DND-41 (cell line): ENCODE results near the gene MPV17L2.
A peak's percentile ranks its signal among the peaks of the same experiment; 100 is the strongest.

Experiments
- ATAC-seq: fragments of 200-7000 bp; cut with Tn5 transposase; 3 replicates; pipeline ENCODE4 v1.9.1; 2021; ENCODE audit warnings: low read depth; ENCODE audit not compliant: insufficient read depth
- DNase-seq: peaks from one replicate; pipeline ENCODE4 v3.0.0-alpha.2; 2020
- H2AFZ ChIP-seq: 2 replicates; pipeline ENCODE4 v1.6.0; 2012; ENCODE audit warnings: low read depth, low read length
- H3K27ac ChIP-seq: 2 replicates; pipeline ENCODE4 v1.5.1; 2012; ENCODE audit warnings: low read length, inconsistent platforms
- H3K27me3 ChIP-seq: fragments of 200-600 bp; sonication (generic); 2 replicates; pipeline ENCODE4 v1.6.0; 2012; ENCODE audit warnings: low read length, mild to moderate bottlenecking, inconsistent platforms; ENCODE audit not compliant: insufficient read depth, poor library complexity
- H3K36me3 ChIP-seq: 2 replicates; pipeline ENCODE4 v1.5.1; 2012; ENCODE audit warnings: low read length, inconsistent platforms; ENCODE audit not compliant: insufficient read depth
- H3K4me1 ChIP-seq: 2 replicates; pipeline ENCODE4 v1.5.1; 2012; ENCODE audit warnings: mild to moderate bottlenecking, low read length; ENCODE audit not compliant: insufficient read depth
- H3K4me2 ChIP-seq: 2 replicates; pipeline ENCODE4 v1.6.0; 2012; ENCODE audit warnings: mild to moderate bottlenecking, moderate library complexity, low read length, inconsistent platforms; ENCODE audit not compliant: insufficient read depth
- H3K4me3 ChIP-seq, 2 experiments: fragments of 200-600 bp in 1 of 2; shearing (Covaris generic) in 1 of 2; 2 replicates each; pipeline ENCODE4 v1.5.1; 2012 to 2016; ENCODE audit warnings: inconsistent platforms in 2 of 2, low read length in 2 of 2, mild to moderate bottlenecking in 2 of 2, low read depth in 1 of 2, moderate library complexity in 1 of 2
- H3K79me2 ChIP-seq: 2 replicates; pipeline ENCODE4 v1.6.0; 2012; ENCODE audit warnings: low read length, inconsistent platforms; ENCODE audit not compliant: insufficient read depth
- H3K9ac ChIP-seq: 2 replicates; pipeline ENCODE4 v1.6.0; 2012; ENCODE audit warnings: low read depth, mild to moderate bottlenecking, inconsistent platforms, low read length, moderate library complexity
- H3K9me3 ChIP-seq: 2 replicates; pipeline ENCODE4 v1.5.1; 2012; ENCODE audit warnings: low read length, moderate library complexity, mild to moderate bottlenecking, inconsistent platforms; ENCODE audit not compliant: insufficient read depth, severe bottlenecking
- H4K20me1 ChIP-seq: 2 replicates; pipeline ENCODE4 v1.6.0; 2012; ENCODE audit warnings: low read length; ENCODE audit not compliant: insufficient read depth
- EZH2 ChIP-seq: IDR thresholded peaks from 3 replicates; pipeline ENCODE4 v1.6.1; 2012; ENCODE audit warnings: borderline replicate concordance, low read depth, mild to moderate bottlenecking, moderate library complexity, low read length, inconsistent platforms; ENCODE audit not compliant: severe bottlenecking
- TF ChIP-seq, protein P1 (sequence below): IDR thresholded peaks from 2 replicates; pipeline ENCODE4 v1.5.1; 2012; ENCODE audit warnings: borderline replicate concordance, low read length, moderate library complexity, mild to moderate bottlenecking; ENCODE audit not compliant: poor library complexity, severe bottlenecking; ENCODE audit errors: extremely low read depth

Gene MPV17L2

DNA sequence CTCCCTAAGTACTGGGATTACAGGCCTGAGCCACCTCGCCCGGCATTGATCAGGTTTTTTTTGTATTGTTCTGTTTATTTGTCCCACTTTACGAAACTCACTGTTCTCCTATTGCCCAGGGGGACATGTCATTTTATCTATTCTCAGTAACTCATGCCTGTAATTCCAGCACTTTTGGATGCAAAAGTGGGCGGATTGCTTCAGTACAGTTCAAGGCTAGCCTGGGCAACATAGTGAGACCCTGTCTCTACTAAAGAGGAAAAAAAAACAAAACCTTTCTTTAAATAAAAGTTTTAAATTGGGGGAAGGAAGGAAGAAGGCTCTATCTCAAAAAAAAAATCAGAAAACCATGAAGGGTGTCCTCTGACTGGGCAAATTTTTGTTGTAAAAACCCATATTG is 2.7 kb upstream of the MPV17L2 start:
- Histone ChIP-seq H3K4me1 (peaks cover 26% of the 10 kb centered on the region), H3K9ac (no peak overlapping the region), H3K4me3 (no peak overlapping the region), H3K9me3 (no peaks in the 10 kb centered on the region), H2AFZ (no peak overlapping the region), H4K20me1 (0 out of 2 replicates have a peak, but pooled peaks cover 4% of the 10 kb centered on the region), H3K27me3 (no peaks in the 10 kb centered on the region), H3K4me2 (no peak overlapping the region), H3K27ac (no peak overlapping the region), H3K79me2 (peaks cover 10% of the 10 kb centered on the region), H3K36me3 (peaks cover 3% of the 10 kb centered on the region; the same call in 1 of the 2 replicates)
- DNase-seq = no peak
- ATAC-seq = no peak
- TF ChIP-seq, protein P1, sequence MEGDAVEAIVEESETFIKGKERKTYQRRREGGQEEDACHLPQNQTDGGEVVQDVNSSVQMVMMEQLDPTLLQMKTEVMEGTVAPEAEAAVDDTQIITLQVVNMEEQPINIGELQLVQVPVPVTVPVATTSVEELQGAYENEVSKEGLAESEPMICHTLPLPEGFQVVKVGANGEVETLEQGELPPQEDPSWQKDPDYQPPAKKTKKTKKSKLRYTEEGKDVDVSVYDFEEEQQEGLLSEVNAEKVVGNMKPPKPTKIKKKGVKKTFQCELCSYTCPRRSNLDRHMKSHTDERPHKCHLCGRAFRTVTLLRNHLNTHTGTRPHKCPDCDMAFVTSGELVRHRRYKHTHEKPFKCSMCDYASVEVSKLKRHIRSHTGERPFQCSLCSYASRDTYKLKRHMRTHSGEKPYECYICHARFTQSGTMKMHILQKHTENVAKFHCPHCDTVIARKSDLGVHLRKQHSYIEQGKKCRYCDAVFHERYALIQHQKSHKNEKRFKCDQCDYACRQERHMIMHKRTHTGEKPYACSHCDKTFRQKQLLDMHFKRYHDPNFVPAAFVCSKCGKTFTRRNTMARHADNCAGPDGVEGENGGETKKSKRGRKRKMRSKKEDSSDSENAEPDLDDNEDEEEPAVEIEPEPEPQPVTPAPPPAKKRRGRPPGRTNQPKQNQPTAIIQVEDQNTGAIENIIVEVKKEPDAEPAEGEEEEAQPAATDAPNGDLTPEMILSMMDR = no peak
- TF ChIP-seq EZH2 = no peak

DNA sequence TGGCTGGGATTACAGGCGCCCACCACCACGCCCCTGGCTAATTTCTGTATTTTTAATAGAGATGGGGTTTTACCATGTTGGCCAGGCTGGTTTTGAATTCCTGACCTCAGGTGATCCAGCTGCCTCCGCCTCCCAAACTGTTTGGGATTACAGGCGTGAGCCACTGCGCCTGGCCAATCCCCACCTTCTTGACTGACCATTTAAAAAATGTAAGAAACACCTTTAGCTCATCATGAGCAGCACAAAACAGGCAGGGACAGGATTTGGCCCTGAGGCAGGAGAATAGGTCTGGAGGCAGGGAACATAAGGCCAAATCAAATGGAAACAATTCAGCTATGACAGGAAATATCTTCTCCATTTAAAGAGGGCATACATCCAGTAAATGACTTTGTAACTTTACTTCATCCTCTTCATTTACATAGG is 1.4 kb upstream of the MPV17L2 start:
- H3K4me2 ChIP-seq = peak overlapping the region; percentile 80; the same call in 1 of the 2 replicates
- peak overlapping the region; percentile 28; the same call in 1 of the 2 replicates for H3K27ac ChIP-seq
- H2AFZ ChIP-seq = peak overlapping the region; percentile 48
- H3K4me3 ChIP-seq = peak overlapping the region in 1 of 2 experiments; percentile 63; a peak in 1 of 4 replicates
- no peak overlapping the region for H3K9ac ChIP-seq
- no peak for ATAC-seq
- peaks cover 14% of the 10 kb centered on the region for H3K36me3 ChIP-seq
- TF ChIP-seq, protein P1 = no peak
- no peak for TF ChIP-seq EZH2
- H3K9me3 ChIP-seq = no peaks in the 10 kb centered on the region
- H4K20me1 ChIP-seq = 0 out of 2 replicates have a peak, but pooled peaks cover 4% of the 10 kb centered on the region
- peaks cover 10% of the 10 kb centered on the region for H3K79me2 ChIP-seq
- no peaks in the 10 kb centered on the region for H3K27me3 ChIP-seq
- no peak for DNase-seq
- H3K4me1 ChIP-seq = peaks cover 26% of the 10 kb centered on the region

DNA sequence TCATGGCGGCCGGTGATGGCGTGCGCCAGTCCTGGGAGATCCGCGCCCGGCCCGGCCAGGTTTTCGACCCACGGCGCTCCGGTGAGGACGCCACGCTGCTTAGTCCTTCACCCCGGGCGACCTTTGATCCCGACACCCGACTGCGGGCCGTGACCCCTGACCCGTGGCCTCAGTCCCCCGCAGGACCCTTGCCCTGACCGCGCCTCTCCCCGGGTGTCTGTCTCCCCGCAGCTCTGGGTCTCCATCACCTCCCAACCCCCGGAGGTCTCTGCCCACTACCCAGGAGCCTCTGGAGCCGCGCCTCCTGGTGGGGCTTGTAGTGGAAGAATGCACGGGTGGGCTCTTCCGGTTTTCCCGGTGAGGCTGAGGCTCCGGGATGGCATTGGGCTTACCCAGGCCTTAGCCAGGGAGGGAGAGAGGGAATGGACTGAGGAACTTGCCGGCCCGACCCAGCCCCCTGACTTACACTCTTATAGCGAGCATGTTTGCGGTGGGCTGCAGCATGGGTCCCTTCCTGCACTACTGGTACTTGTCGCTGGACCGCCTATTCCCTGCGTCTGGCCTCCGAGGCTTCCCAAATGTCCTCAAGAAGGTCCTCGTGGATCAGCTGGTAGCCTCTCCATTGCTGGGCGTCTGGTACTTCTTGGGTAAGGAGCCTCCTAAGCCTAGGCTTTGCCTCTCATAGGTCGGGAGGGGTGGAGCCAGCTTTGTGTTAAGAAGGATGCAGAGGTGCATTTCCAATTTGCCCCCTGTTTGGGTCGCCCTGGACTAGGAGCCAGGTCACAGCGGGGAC is 566 bp downstream of the MPV17L2 start:
- Histone ChIP-seq H4K20me1 (0 out of 2 replicates have a peak, but pooled peaks cover 4% of the 10 kb centered on the region), H3K79me2 (peaks cover 10% of the 10 kb centered on the region), H3K27me3 (no peaks in the 10 kb centered on the region), H2AFZ (peak overlapping the region; percentile 82), H3K4me1 (peaks cover 26% of the 10 kb centered on the region), H3K9me3 (no peaks in the 10 kb centered on the region), H3K4me2 (peak overlapping the region; percentile 89), H3K36me3 (peaks cover 22% of the 10 kb centered on the region), H3K9ac (peak overlapping the region; percentile 87), H3K4me3 (peak overlapping the region; percentile 73 to 91; a peak in 3 of 4 replicates), H3K27ac (peak overlapping the region; percentile 75)
- ATAC-seq (no peak), DNase-seq (peak; percentile 19)
- TF ChIP-seq, protein P1 = no peak
- no peak for TF ChIP-seq EZH2
